ENCODE measurements around the gene CFAP161.
"Not testable (repeated sequence)": the region's sequence is repeated elsewhere in the genome, so short reads cannot be mapped to it uniquely, and the experiment has no call there.

The CFAP161 gene

GRCh38 chr15:81157939-81158223, 23.8 kb downstream of the CFAP161 start:
- no peak for DNase-seq (ENCODE audit: low spot score)

DNA sequence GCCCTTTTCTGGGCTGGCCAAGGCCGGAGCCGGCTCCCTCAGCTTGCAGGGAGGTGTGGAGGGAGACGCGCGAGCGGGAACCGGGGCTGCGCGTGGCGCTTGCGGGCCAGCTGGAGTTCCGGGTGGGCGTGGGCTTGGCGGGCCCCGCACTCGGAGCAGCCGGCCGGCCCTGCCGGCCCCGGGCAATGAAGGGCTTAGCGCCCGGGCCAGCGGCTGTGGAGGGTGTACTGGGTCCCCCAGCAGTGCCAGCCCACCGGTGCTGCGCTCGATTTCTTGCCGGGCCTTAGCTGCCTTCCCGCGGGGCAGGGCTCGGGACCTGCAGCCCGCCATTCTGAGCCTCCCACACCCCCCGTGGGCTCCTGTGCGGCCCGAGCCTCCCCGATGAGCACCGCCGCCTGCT, 24.5 kb downstream of the CFAP161 start:
- not testable (repeated sequence) for DNase-seq (ENCODE audit: low spot score)

DNA sequence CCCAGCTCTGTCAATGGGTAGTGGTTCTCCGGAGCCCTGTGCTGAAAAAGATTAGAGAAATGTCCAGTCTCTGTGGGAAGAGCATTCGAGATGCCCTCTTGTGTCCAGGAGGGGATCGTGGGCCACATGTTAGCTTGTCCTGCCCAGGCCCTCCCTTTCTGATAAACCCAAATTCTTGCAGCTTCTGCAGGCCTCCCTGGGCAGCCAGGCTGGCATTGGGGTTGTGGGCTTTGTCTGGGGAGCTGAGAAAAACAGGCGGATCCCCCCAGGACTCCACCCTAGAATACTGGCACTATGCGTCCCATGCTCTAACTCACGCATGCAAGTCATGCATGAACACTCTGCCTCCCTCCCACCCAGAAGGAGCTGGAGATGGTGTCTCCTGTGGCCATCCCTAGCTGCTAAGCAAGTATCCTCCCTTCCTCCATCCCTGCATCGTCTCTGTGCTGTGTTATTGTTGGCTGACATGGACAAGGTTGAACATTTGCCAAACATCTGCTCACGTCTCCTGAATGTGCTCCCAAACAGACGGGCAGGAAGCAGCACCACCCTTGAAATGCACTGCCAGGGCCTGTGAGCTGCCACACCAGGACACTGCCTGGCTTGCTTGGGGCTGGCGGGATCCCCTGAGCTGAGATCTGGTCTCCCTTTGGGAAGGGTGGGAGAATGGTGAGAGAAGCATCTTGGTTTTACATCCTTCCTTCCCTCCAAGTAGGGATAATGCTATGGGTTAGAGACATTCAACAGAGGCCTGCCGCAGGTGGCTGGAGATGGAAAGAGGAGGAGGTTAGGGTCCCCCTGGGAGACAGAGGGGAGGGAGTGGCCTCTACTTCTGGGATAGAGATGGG, 26.5 kb downstream of the CFAP161 start:
- DNase-seq (ENCODE audit: low spot score) = no peak

- no peak for DNase-seq (ENCODE audit: low spot score)
Observed at GRCh38 chr15:81161160-81161673, 27.1 kb downstream of the CFAP161 start.

GRCh38 chr15:81161851-81162250, 27.8 kb downstream of the CFAP161 start:
- no peak for DNase-seq (ENCODE audit: low spot score)

DNA sequence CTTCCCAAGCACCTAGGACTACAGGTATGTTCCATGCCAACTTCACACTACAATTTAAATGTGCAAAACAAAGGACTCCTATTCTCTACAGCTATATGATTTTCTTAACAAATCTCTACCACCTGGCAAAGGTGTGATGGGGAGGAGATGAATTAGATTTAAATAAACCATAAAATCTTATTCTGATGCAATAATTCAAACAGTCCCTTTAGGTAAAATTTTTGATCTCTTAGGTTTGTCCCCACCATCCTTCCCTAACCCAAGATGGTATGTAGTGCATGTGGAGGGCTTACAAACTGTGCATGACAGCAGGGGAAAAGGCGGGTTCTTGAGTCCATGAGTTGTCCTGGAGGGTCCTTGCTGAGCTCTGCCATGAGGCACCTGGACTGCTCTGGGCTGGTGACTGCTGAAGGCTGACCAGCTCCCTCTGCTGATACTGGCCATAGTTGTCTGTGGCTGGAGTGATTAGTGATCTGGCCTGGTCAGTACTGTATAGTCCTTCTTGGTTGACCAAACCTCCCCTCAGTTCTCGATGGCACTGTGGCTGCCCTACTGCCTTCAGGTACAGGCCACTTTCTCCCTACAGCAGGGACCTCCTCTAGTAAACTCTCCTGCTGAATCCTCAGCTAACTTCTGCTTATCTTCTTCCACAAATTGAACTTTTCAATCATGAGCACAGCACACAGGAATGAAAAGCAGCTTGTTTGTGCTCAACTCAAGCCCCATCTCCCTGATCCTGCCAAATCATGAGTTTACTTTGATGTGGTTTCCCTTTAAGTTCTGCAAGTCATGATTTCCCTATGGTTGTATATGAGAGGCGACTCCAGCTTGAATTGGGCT, 30.1 kb downstream of the CFAP161 start:
- no peak for DNase-seq (ENCODE audit: low spot score)

GRCh38 chr15:81165535-81165934, 31.5 kb downstream of the CFAP161 start:
- DNase-seq (ENCODE audit: low spot score) = no peak

DNA sequence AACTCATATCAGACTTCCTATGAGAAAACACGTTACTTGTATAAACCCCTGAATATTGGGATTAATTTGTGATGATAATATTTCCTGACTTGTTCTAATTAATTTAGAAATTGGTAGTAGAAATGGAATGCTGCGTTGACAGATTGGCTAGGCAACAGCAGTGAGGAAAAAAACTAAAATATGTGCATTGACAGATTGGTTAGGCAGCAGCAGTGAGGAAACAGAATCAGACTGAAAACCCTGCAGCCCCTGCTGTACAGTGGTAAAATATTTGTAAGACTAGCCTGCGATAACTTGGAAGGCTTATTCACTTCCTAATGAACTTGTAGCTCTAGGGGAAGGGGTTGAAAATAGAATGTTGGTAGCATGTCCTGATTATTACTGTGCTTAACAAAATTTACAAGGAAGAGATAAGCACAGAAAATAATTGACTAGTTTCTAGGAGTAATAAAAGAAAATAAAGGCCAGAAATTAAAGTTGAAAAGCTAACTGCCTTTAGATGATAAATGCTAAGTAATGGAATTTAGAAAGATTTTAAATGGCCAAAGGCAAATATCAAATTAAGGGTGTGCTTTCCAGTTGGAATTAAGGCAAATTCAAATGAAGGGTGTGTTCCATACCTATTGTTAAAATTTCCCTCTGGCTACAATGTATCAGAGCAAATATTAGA, 32.7 kb downstream of the CFAP161 start:
- DNase-seq (ENCODE audit: low spot score) = no peak

DNA sequence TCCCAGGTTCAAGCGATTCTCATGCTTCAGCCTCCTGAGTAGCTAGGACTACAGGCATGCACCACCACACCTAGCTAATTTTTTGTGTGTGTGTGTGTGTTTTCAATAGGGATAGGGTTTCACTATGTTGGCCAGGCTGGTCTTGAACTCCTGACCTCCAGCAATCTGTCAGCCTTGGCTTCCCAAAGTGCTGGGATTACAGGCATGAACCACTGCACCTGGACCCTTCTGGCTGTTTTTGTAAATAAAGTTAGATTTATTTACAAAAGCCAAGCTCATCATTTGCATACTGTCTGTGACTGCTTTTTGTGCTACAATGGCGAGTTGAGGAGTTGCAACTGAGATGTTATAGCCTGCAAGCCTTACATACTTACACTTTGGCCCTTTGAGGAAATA, 34.1 kb downstream of the CFAP161 start:
- no peak for DNase-seq (ENCODE audit: low spot score)

DNA sequence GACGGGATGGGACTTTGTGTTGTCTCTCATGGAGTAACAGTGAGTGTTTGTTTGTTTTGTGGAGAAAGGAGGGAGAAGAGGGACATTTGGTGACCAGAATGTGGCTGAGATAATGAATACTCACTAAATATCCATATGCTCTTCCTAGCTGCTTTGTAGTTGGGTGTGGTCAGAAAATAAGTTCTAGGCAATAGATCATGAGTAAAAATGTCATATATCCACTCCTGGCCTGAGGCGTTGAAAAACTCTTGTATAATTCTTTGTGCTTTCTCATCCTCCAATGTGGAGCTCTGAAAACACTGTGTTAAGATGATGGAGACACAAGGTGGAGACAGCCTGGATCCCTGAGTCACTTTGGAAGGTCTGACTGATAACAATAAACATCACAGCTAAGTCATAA, 34.6 kb downstream of the CFAP161 start:
- no peak for DNase-seq (ENCODE audit: low spot score)

- no peak for DNase-seq (ENCODE audit: low spot score)
Observed at GRCh38 chr15:81170511-81170910, 36.4 kb downstream of the CFAP161 start.

GRCh38 chr15:81171286-81171685, 37.2 kb downstream of the CFAP161 start:
- no peak for DNase-seq (ENCODE audit: low spot score)

DNA sequence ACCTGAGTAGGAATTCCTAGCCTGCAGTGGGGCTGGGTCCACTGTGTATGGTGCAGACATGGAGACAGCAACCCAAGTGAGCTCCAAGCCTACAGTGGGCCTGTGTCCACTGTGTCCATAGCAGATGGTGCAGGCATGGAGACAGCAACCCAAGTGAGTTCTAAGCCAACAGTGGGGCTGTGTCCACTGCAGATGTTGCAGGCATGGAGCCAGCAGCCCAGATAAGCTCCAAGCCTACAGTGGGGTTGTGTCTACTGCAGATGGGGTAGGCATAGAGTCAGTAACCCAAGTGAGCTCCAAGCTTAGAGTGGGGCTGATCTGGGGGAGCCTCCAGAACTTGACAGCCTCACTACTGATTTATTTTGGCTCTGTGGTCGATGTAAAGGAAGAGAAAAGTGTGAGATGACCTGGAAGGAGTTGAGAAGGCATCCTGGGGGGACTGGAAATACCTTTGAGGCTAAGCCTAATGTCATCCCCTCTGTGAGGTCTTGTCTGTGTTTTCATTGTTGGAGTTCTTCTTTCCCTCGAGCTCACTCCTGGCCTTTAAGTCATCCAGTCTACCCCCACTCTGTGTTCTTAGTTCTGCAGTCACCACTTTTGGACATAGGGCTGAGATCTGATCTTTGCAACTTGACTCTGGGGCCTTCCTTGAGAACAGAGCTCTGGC, 40.2 kb downstream of the CFAP161 start:
- no peak for DNase-seq (ENCODE audit: low spot score)

- DNase-seq (ENCODE audit: low spot score) = no peak
Observed at GRCh38 chr15:81174792-81175327, 40.8 kb downstream of the CFAP161 start.

DNA sequence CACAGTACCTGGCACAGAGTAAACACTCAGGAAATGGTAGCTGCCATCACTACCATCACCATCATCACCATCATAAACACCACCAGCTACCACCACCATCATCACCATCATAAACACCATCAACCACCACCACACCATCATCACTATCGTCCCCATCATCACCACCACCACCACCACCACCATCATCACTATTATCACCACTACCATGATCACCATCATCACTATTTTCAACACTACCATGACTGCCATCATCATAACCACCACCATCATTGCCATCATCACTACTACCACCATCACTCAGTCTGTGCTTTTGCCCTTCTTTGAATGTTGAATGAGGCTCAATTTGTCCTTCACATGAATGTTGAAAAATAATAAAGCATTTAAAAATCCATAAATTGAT, 41.4 kb downstream of the CFAP161 start:
- no peak for DNase-seq (ENCODE audit: low spot score)

GRCh38 chr15:81176291-81176893, 42.3 kb downstream of the CFAP161 start:
- no peak for DNase-seq (ENCODE audit: low spot score)

DNA sequence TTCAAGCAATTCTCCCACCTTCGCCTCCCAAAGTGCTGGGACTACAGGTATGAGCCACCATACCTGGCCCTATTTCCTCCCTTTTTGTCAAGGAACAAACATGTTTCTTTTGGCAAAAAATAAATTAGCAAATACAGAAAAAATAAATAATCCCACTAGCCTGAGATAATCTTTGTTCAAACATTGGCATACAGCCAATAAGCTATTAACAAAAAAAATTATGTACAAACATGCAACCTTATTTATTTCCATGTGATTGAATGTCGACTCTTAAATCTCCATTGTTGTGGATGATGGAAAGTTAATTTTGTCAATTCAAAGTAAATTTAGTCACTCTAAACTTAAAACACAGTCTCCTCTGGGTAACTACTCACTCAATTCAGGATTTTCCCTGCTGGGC, 44.3 kb downstream of the CFAP161 start:
- no peak for DNase-seq (ENCODE audit: low spot score)

DNA sequence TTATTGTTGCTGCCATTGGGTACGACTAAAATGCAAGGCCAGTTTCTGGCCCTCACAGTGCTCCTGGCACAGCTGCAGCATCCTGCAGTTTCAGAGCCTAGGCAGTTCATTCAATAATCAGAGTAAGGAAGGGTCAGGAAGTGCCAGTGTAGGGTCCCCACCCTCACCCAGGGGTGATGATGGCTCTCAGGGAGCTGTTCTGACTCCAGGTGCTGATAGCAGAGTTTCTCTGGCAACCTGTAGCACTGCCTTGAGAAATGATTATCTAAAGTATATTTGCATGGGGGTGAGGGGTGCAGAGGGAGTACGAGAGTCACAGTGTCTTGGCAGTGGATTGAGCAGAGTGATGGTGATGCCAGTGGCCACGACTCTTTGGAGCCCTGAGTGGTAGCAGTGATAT, 47.1 kb downstream of the CFAP161 start:
- no peak for DNase-seq (ENCODE audit: low spot score)

- DNase-seq (ENCODE audit: low spot score) = no peak
Observed at GRCh38 chr15:81182031-81182755, 48.1 kb downstream of the CFAP161 start.

DNA sequence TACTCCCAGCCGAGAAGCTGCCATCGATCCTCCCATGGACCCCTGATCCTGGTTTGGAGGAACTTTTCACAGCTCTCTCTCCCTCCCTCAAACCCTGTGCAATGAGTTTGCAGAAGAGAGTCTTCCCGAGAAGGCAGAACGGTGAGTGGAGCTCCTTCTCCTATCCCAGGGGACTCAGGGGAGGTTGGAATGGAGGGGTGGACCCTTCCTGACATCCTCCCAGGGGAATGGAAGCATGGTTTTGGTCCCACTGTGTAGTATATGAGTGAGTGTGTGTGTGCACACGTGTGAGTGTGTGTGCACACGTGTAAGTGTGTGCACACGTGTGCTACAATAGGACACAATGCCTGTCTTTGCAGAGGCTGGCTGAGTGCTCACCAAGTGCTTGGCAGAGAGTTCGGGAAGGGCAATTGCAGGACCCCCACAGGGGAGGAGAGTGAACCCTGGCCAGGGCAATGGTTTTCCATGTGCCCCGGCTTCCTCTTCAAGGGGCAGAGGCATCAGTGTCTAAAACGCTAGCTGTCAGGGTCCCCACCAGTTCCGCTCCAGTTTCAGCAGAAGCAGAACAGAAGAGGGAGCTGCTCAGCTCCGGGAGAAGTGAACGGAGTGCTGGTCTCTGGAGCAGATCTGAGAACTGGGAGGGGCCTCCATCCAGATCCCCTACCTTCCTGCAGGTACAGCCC, 48.8 kb downstream of the CFAP161 start:
- no peak for DNase-seq (ENCODE audit: low spot score)
